Brain pericyte (primary cell): ENCODE measurements around the gene SLC12A4.
"Not testable (repeated sequence)": the region's sequence is repeated elsewhere in the genome, so short reads cannot be mapped to it uniquely, and the experiment has no call there.

ENCODE experiments used
- DNase-seq: peaks from one replicate; pipeline ENCODE4 v3.0.0-alpha.2; 2012; ENCODE audit warnings: low read depth, low spot score

SLC12A4 gene

GRCh38 chr16:67987460-67988160 is 19.2 kb upstream of the SLC12A4 start:
- no peak for DNase-seq

GRCh38 chr16:67986949-67987348 is 18.5 kb upstream of the SLC12A4 start:
- DNase-seq = no peak

- no peak for DNase-seq
Measured at GRCh38 chr16:67982011-67982696, 13.7 kb upstream of the SLC12A4 start.

GRCh38 chr16:67979955-67980678 is 11.7 kb upstream of the SLC12A4 start, which contains the start of gene DPEP3:
TSS of gene DPEP3 (minus strand) at chr16:67980499. CDS start at chr16:67980380, 119 bp downstream.
- DNase-seq = no peak

GRCh38 chr16:67977469-67978227 is 9.2 kb upstream of the SLC12A4 start:
- no peak for DNase-seq

- no peak for DNase-seq
Measured at GRCh38 chr16:67977005-67977404, 8.6 kb upstream of the SLC12A4 start.

GRCh38 chr16:67976205-67976604 is 7.8 kb upstream of the SLC12A4 start:
- no peak for DNase-seq

- DNase-seq = no peak
Measured at GRCh38 chr16:67975321-67976105, 7.1 kb upstream of the SLC12A4 start.

- DNase-seq = not testable (repeated sequence)
Measured at GRCh38 chr16:67972285-67972684, 3.8 kb upstream of the SLC12A4 start.

GRCh38 chr16:67971111-67971510 is 2.7 kb upstream of the SLC12A4 start:
- no peak for DNase-seq

- DNase-seq = no peak
Measured at GRCh38 chr16:67969254-67970039, 1.0 kb upstream of the SLC12A4 start.

GRCh38 chr16:67967958-67968399 is 458 bp downstream of the SLC12A4 start:
- DNase-seq = no peak

GRCh38 chr16:67967183-67967957 is 1.1 kb downstream of the SLC12A4 start:
- DNase-seq = no peak

- no peak for DNase-seq
Measured at GRCh38 chr16:67966549-67967182, 1.8 kb downstream of the SLC12A4 start.

- DNase-seq = no peak
Measured at GRCh38 chr16:67965668-67966548, 2.5 kb downstream of the SLC12A4 start.

GRCh38 chr16:67964477-67965131 is 3.8 kb downstream of the SLC12A4 start:
- no peak for DNase-seq

- DNase-seq = no peak
Measured at GRCh38 chr16:67963662-67964321, 4.6 kb downstream of the SLC12A4 start.
